CD4-positive, alpha-beta T cell (primary cell): Measurements from ENCODE around the gene CDK15. TPM values are rescaled to one million over a fixed set of nuclear protein-coding genes. Genes with fewer than 3 reads are reported as not detected.

Source experiments
- ATAC-seq: fragments of 200-7000 bp; cut with Tn5 transposase; one replicate; pipeline ENCODE4 v1.10.0; 2022; ENCODE audit warnings: mild to moderate bottlenecking; ENCODE audit not compliant: poor library complexity
- CTCF ChIA-PET: fragments of 350-600 bp; sonication (Branson Sonifier 250); formaldehyde crosslinking; loops from one replicate; lab custom pipeline; 2021; ENCODE audit warnings: antibody characterized with exemption, inconsistent platforms; lab: Charles Lee
- POLR2A ChIA-PET: fragments of 350-600 bp; sonication (Branson Sonifier 250); formaldehyde crosslinking; loops from one replicate; lab custom pipeline; 2021; ENCODE audit warnings: antibody characterized with exemption, inconsistent platforms; lab: Charles Lee
- DNase-seq, 14 experiments: peaks; one replicate each; pipeline ENCODE4 v3.0.0-alpha.2; 2013 to 2020; ENCODE audit warnings: mixed read lengths in 2 of 14
- H3K27ac ChIP-seq, 2 donors: one replicate each; pipeline versions ENCODE4 v1.5.1 to v1.7.0; 2013; ENCODE audit warnings: low read length in 2 of 2, low read depth in 1 of 2, mild to moderate bottlenecking in 1 of 2
- H3K27me3 ChIP-seq, 2 experiments: 1 replicate in 1 of 2; 2 replicates in 1 of 2; pipeline versions ENCODE4 v1.6.1 to v1.7.0; 2013; ENCODE audit warnings: low read length in 2 of 2, control low read depth in 1 of 2, mild to moderate bottlenecking in 1 of 2, moderate library complexity in 1 of 2; ENCODE audit not compliant: insufficient read depth in 2 of 2, control insufficient read depth in 1 of 2
- H3K36me3 ChIP-seq: one replicate; pipeline ENCODE4 v1.6.1; 2013; ENCODE audit warnings: low read length, control low read depth; ENCODE audit not compliant: insufficient read depth
- H3K4me1 ChIP-seq: one replicate; pipeline ENCODE4 v1.6.1; 2013; ENCODE audit warnings: low read length, control low read depth; ENCODE audit not compliant: insufficient read depth
- H3K4me3 ChIP-seq: one replicate; pipeline ENCODE4 v1.5.1; 2013; ENCODE audit warnings: mild to moderate bottlenecking, low read length, moderate library complexity
- H3K9me3 ChIP-seq, 2 experiments: 1 replicate in 1 of 2; 2 replicates in 1 of 2; pipeline versions ENCODE4 v1.6.1 to v1.7.0; 2013; ENCODE audit warnings: low read length in 2 of 2, mild to moderate bottlenecking in 2 of 2, control low read depth in 1 of 2, moderate library complexity in 1 of 2; ENCODE audit not compliant: control insufficient read depth in 1 of 2, insufficient read depth in 1 of 2
- H3K27ac Mint-ChIP-seq: one replicate; pipeline ENCODE4 v1.8.0; 2020; ENCODE audit warnings: mixed read lengths
- H3K27me3 Mint-ChIP-seq: one replicate; pipeline ENCODE4 v1.8.0; 2021; ENCODE audit warnings: mixed read lengths
- H3K36me3 Mint-ChIP-seq: one replicate; pipeline ENCODE4 v1.8.0; 2021; ENCODE audit warnings: low read depth, mixed read lengths
- H3K4me1 Mint-ChIP-seq: one replicate; pipeline ENCODE4 v1.8.0; 2021; ENCODE audit warnings: low read depth, mixed read lengths
- H3K4me3 Mint-ChIP-seq: one replicate; pipeline ENCODE4 v1.8.0; 2020; ENCODE audit warnings: mild to moderate bottlenecking, mixed read lengths
- H3K9me3 Mint-ChIP-seq: one replicate; pipeline ENCODE4 v1.8.0; 2020; ENCODE audit warnings: mixed read lengths
- intact Hi-C, 2 experiments: fragments of 100-400 bp; cut with DNase I in 1 of 2; cut with micrococcal nuclease in 1 of 2; formaldehyde crosslinking; loops; one replicate each; pipeline versions ENCODE4 v1.15.1 to v1.9.0; 2023 to 2025; cut with DNase I, micrococcal nuclease
- total RNA-seq, 174 experiments: library from RNA in 2 of 174; stranded (reverse) in 2 of 174; gene quantifications; one replicate each; pipeline ENCODE4 v1.2.3 and lab custom pipeline; 2021 to 2026
- TF ChIP-seq, protein P1 (sequence below): fragments of 200-600 bp; IDR thresholded peaks from one replicate; pipeline ENCODE4 v1.8.0; 2022; ENCODE audit warnings: antibody characterized with exemption, mild to moderate bottlenecking

The CDK15 gene
- total RNA-seq, 2 experiments from 2014 or later: not detected

DNA sequence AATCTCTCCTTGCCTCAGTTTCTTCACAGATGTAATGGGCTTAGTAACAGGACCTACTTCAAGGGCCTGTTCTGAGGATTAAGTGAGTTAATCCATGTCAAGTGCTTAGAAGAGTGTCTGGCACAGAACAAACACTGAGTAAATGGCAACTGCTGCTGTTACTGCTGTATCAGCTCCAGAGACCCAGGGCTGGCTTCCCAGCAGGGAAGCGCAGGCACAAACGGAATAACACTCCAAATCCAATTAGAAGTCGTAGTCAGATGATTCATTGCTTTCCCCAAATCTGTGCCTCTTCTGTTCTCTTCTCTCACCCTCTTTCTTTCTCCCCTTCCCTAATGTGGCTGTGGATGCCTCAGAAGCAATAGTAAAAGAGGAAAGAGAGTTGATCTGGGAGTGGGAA is 126.2 kb downstream of the CDK15 start:
- no peaks in the 10 kb centered on the region for H3K36me3 ChIP-seq
- Mint-ChIP-seq H3K9me3 (no peaks in the 10 kb centered on the region), H3K4me1 (no peaks in the 10 kb centered on the region), H3K4me3 (no peak overlapping the region), H3K27me3 (peaks cover 36% of the 10 kb centered on the region), H3K27ac (no peak overlapping the region), H3K36me3 (no peaks in the 10 kb centered on the region)
- H3K9me3 ChIP-seq: peaks cover 0 to 4% of the 10 kb centered on the region in 2 experiments
- TF ChIP-seq, protein P1, sequence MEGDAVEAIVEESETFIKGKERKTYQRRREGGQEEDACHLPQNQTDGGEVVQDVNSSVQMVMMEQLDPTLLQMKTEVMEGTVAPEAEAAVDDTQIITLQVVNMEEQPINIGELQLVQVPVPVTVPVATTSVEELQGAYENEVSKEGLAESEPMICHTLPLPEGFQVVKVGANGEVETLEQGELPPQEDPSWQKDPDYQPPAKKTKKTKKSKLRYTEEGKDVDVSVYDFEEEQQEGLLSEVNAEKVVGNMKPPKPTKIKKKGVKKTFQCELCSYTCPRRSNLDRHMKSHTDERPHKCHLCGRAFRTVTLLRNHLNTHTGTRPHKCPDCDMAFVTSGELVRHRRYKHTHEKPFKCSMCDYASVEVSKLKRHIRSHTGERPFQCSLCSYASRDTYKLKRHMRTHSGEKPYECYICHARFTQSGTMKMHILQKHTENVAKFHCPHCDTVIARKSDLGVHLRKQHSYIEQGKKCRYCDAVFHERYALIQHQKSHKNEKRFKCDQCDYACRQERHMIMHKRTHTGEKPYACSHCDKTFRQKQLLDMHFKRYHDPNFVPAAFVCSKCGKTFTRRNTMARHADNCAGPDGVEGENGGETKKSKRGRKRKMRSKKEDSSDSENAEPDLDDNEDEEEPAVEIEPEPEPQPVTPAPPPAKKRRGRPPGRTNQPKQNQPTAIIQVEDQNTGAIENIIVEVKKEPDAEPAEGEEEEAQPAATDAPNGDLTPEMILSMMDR: no peak
- DNase-seq (no peak), ATAC-seq (no peak)
- intact Hi-C loops: no loop called here
- no peaks in the 10 kb centered on the region for H3K4me1 ChIP-seq
- ChIA-PET CTCF (no interaction called here), POLR2A (no interaction called here)
- no peak overlapping the region for H3K4me3 ChIP-seq
- H3K27me3 ChIP-seq: peaks cover 0 to 14% of the 10 kb centered on the region in 2 experiments
- no peak overlapping the region for H3K27ac ChIP-seq

DNA sequence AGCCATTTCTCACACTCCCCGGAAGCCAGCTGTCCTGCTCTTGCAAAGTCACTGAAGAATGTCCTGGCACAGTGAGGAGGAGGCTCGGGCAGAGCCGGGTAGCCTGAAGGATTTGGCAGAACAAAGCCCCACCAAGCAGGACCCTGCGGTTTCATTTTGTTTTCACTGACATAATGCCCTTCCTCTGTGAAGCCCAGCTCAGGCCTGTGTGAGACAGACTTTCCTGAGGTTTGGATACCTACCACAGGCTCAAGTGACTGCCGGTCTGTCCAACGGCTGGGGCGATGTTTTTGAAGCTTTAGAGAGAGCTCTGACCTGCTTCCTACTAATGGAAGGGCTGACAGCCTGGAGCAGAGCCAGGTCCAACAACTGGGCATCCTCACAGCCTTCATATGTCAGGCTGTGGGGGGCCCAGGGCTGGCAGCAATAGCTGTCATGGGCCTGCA is 127.5 kb downstream of the CDK15 start:
- no peaks in the 10 kb centered on the region for H3K36me3 ChIP-seq
- peaks cover 0 to 4% of the 10 kb centered on the region in 2 experiments for H3K9me3 ChIP-seq
- no peak overlapping the region for H3K4me3 ChIP-seq
- ATAC-seq (no peak), DNase-seq (no peak)
- Mint-ChIP-seq H3K9me3 (no peaks in the 10 kb centered on the region), H3K27ac (no peak overlapping the region), H3K4me1 (no peaks in the 10 kb centered on the region), H3K27me3 (peaks cover 32% of the 10 kb centered on the region), H3K4me3 (no peak overlapping the region), H3K36me3 (no peaks in the 10 kb centered on the region)
- ChIA-PET CTCF (no interaction called here), POLR2A (no interaction called here)
- intact Hi-C loops: no loop called here
- H3K27me3 ChIP-seq: peaks cover 0 to 14% of the 10 kb centered on the region in 2 experiments
- H3K27ac ChIP-seq: no peak overlapping the region
- TF ChIP-seq, protein P1: no peak
- H3K4me1 ChIP-seq: no peaks in the 10 kb centered on the region

DNA sequence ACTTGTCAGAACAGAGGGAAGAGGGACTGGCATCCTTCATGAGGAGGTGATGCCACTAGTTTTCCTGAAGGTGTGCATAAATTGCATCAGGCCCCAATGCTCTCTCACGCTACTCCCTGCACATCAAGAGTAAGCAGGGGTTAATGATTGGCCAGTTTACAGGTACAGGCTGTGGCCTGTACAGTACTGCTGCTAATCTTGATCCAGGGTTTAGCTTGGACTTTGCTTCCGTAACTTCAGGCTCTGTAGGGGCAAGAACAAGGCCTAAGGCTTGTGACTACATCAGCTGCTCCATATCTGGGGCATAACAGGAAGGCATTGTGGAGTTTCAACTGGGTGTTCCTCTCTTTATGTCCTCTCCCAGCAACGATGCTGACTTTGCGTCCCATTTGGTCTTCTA is 130.5 kb downstream of the CDK15 start:
- ATAC-seq: no peak
- TF ChIP-seq, protein P1: no peak
- Histone ChIP-seq H3K9me3 (peaks cover 0 to 4% of the 10 kb centered on the region in 2 experiments), H3K27me3 (peaks cover 0 to 14% of the 10 kb centered on the region in 2 experiments), H3K4me3 (no peak overlapping the region), H3K4me1 (no peaks in the 10 kb centered on the region), H3K36me3 (no peaks in the 10 kb centered on the region), H3K27ac (no peak overlapping the region)
- DNase-seq: no peak
- H3K9me3 Mint-ChIP-seq: no peaks in the 10 kb centered on the region
- POLR2A ChIA-PET: no interaction called here
- no peaks in the 10 kb centered on the region for H3K4me1 Mint-ChIP-seq
- intact Hi-C loops: no loop called here
- no peak overlapping the region for H3K4me3 Mint-ChIP-seq
- no peak overlapping the region for H3K27ac Mint-ChIP-seq
- CTCF ChIA-PET: no interaction called here
- no peaks in the 10 kb centered on the region for H3K36me3 Mint-ChIP-seq
- H3K27me3 Mint-ChIP-seq: peaks cover 22% of the 10 kb centered on the region
